Islet precursor cell (in vitro differentiated cells): ENCODE measurements around the gene ACTA1.
"Not testable (repeated sequence)": the region's sequence is repeated elsewhere in the genome, so short reads cannot be mapped to it uniquely, and the experiment has no call there.

Source experiments
- DNase-seq: peaks from one replicate; pipeline ENCODE4 v3.0.0-alpha.2; 2018

ACTA1 gene

DNA sequence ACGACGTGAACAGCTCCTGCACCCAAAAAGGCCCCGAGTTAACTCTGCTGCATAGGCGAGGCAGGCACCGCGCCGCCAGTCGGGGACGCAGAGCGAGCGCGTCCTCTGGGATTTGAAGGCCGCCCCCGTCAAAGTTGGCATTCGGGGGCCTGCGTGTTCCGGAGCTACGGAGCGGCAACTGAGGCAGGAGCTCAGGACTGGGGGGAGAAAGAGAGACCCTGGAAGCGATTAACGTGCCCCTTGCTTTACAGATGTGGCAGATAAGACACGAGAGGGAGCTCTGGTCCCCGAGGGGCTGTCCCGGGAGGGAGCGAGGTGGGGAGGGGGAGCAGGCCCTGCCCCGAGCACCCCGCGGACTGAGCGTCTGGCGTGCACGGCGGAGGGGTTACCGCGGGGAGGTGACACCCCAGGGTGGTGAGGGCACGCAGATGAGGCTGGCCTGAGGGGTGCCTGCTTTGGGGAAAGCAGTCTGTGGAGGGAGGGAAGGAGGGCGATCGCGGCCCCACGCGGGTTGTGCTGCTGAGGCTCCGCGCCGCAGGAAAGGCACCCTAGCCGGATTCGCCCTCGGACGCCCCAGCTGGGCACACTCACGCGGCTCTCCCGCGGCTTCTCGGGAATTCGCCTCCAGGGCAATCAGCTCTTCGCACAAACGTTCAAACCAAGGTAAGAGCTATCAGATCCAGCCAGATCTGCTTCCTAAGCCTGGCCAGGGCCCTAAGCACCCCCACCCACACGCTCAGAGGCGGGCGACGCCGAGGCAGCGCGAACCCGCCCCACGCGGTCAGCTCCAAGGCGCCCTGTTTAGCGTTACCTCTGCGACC lies 26.5 kb downstream of the ACTA1 start:
- peak; percentile 84 for DNase-seq

DNA sequence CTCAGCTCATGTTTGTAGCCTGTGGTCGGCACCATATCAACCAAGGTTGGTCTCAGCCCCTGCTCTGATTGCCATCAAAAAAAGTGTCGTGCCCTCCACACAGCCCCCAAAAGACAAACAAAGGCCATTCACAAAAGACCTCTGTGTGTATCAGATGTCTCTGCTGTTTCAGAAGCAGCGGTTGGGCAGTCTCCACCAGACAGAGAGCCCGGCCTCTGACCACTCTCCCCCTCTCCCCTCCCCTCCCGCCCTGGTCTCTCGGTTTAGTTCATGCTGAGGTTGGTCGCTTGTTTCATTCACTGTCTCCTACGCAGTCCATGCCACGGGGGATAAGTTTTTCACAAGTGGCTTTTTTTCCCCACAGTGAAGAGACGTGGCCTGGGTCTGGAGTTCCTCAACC lies 27.1 kb downstream of the ACTA1 start:
- DNase-seq = peak; percentile 85

DNA sequence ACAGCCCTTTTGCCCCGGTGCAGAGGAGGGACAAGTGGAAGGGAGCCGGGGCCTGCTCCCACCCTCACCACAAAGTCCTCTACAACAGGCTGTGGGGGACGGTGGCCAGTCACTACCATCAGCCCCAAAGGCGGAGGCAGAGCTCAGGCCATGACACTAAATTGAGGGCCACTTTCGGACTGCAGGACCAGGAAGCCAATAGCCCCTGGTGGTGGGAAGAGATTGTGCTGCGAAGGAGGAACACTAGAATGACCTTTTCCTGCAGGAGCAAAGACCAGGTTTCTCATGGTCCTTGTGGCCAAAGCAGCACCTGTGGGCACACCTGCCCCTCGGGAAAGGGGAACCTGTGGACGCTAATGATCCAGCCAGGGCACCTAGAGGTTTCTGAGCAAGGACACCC lies 30.3 kb downstream of the ACTA1 start:
- no peak for DNase-seq

DNA sequence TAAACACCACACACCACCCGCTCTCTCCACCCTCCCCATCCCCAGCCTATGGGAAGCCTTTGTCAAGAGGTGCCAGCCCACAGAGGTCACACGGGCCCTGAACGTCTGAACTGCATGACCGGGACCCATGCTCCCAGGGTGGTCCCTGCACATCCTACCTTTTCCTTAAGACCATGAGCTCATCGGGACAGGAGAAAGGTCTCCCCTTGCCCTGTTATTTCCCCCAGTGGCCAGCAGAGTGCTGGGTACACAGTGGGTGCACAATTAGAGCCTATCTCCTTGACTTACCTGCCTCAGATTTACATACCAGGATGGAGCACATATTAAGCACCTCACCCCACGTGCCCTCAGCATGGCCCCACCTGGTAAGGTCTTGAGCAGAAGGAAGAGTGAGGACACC lies 30.9 kb downstream of the ACTA1 start:
- DNase-seq = peak; percentile 51

DNA sequence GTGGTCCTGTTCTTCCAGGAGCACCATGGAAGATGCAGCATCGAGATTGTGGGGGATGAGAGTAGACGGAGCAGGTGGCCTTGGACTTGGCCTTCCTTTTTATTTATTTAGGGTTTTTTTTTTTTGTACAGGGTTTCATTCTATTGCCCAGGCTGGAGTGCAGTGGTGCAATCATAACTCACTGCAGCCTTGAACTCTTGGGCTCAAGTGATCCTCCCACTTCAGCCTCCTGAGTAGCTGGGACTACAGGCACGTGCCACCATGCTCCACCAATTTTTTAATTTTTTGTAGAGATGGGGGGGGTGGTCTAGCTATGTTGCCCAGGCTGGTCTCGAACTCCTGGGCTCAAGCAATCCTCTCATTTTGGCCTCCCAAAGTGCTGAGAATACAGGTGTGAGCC lies 31.6 kb downstream of the ACTA1 start:
- not testable (repeated sequence) for DNase-seq

DNA sequence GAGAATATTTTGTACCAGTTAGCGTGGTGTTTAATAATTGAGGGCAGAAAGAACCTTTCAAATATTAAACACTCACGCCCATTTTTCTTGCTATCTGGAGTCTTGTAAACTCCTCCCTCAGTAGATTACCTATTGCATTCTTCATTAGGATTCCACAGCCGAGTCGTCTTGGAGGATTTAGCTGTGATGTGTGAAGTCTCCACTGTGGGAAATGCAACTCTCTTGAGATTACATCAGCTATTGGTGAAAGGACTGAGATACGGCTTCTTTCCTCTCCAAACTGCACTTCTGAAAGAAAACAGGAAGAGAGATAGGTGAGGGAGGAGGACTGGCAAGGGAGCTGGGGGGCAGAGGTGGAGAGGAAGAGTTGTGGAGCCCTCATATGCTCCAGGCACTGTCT lies 36.1 kb downstream of the ACTA1 start:
- no peak for DNase-seq

DNA sequence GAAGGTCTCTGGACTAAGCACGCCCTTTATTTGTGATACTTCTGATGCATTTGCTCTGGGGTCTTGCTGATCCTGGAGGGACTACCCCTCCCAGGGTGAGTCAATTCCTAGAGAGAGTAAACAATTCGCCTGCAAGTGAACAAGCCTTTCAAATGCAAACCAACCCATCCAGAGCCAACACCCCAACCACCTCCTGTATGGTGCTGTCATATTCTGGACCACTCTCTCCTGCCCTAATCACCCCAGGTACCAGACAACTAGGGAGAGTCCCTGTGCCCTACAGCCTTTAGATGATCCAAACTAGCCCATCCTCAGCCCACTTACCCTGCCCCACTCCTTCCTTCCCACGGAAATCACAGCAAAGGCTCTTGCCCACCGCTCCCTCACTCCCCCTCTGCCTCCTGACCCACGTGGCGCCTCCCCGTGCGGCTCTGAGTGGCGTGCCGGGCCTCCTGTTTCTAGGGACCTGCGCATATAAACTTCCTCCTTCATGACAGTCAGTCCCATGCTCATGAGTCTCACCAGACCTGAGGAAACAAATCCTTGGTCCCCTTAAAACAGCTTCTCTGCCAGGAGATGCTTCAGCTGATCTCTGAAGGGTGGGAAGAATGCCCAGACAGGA lies 37.2 kb downstream of the ACTA1 start:
- DNase-seq = no peak

DNA sequence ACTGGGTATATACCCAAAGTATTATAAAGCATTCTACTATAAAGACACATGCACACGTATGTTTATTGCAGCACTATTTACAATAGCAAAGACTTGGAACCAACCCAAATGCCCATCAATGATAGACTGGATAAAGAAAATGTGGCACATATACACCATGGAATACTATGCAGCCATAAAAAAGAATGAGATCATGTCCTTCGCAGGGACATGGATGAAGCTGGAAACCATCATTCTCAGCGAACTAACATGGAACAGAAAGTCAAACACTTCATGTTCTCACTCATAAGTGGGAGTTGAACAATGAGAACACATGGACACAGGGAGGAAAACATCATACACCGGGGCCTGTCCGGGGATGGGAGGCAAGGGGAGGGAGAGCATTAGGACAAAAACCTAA lies 39.4 kb downstream of the ACTA1 start:
- DNase-seq = not testable (repeated sequence)

DNA sequence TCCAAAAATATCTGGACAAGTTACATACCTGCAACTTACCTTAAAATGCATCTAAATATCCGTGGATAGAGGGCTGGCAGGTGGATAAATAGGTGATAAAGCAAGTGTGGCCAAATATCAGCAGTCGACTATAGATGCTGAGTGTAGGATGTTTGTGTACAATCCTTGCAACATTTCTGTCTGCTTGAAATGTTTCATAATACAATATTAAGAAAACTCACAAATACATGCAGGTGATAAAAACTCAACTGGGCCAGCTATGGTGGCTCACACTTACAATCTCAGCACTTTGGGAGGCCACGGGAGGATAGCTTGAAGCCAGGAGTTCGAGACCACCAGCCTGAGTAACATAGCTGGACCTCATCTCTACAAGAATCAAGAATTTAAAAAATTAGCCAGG lies 41.0 kb downstream of the ACTA1 start:
- DNase-seq = no peak

DNA sequence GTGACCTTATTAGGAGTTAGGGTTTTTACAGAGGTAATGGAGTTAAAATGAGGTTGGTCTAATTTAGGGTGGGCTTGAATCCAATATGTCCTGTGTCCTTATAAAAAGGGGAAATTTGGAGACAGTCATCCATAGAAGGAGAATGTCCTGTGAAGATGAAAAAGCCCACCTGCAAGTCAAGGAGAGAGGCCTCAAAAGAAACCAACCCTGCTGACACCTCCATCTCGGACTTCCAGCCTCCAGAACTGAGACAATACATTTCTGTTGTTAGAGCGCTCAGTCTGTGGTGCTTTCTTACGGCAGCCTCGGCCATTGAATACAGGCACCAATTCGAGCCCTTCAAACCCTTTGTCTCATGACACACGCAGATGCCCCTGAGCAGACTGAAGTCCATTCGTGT lies 43.8 kb downstream of the ACTA1 start:
- DNase-seq = no peak

DNA sequence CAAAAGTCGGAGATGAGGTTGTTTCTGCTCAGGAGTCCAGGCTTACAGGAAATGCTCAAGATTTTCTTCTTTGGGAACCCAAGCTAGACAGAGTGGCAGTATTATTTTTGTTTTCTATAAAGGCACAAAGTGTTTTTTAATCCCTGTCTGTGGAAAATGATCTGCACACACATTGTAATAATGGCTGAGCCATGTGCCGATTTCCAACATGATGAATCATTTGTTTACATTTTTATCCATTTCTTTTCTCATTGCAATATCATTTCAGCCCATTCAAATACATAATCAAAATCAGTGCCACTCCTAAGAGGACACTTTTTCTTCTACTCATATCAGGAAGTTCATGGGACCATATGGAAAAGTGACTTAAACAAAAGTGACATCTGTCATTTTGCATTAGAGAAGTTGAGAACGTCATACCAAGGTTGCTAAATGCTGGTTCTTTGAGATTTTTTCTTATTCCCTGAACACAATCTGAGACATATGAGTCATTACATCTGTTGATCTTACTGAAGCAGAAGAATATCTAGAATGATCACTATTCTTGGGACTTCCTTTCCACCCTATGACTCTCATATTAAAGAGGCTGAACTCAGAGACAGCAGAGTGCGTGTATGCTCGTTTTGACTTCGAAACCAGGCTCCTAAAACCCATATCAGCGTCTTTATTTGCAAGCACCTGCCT lies 44.9 kb downstream of the ACTA1 start:
- DNase-seq = no peak

DNA sequence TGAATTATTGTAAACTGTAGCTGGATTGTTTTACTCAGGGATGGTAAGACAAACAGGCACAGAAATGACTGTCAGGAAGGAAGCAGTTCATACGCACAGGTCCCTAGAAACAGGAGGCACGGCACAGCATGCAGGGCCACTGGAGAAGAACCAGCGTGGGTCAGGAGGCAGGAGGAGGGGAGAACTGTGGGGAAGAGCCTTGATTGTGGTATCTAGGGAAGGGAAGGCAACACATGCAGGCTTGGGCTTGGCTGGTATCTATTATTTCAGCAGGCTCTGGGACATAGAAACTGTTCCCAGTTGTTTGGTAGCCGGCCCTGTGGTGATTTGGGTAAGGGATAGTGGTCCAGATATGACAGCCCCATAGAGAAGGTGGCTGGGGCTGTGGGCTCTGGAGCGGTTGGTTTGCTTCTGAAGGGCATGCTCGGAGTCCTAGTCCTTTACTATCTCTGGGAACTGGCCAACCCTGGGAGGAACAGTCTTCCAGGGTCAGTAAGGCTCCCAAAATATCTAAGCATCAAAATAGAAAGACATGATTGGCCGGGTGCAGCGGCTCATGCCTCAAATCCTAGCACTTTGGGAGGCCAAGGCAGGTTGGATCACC lies 47.9 kb downstream of the ACTA1 start:
- no peak for DNase-seq

DNA sequence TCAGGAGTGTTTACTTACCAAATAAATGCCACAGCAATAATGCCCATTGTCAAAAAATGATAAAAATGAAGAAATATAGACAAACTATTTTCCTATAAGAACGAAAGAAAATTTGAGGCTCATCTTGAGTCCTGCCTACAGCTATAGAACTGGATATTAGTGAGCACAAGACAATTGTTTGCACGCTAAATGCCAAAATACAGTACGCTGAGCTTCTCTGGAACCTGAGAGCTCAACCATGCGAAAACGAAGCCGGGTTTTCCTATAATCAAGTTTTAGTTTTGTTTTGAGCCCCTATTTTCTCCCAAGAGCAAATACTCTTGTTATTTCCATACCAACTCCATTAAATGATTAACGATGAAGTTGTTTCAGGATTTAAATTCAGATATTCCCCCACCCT lies 49.1 kb downstream of the ACTA1 start:
- no peak for DNase-seq

DNA sequence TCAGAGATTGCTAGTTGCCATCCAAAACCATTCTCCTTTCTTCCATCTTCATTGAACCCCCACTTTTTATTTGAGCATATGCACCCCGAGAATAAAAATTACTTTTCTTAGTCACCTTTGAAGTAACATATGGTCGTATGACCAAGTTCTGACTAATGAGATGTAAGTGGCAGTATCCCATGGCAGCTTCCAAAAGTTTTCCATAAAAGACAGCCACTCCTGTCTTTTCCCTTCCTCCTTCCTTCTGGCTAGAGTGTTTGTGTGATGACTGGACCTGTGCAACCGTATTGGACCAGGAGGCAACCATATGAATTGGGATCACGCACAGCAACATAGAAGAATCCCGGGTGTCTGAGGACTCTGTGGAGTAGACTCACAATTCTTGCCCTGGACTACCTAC lies 49.9 kb downstream of the ACTA1 start:
- no peak for DNase-seq

DNA sequence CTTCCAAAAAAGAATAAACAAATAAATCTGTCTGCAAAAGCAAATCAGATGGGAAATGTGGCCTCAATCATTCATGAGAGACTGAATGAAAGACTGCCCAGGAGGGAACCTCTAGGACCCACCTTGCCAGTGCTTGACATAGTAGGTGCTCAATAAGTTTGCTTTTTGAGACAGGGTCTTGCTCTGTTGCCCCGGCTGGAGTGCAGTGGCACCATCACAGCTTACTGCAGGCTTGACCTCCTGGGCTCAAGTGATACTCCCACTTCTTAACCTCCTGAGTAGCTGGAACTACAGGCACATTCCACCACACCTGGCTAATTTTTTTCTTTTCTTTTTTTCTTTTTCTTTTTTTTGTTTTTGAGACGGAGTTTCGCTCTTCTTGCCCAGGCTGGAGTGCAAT lies 50.7 kb downstream of the ACTA1 start:
- DNase-seq = no peak
